GM18517 (cell line): ENCODE results near the gene CAMK1D.
"Not testable (repeated sequence)": the region's sequence is repeated elsewhere in the genome, so short reads cannot be mapped to it uniquely, and the experiment has no call there.

Experiments used
- ATAC-seq: cut with Tn5 transposase; IDR thresholded peaks from one replicate; pipeline ENCODE4 v1.9.1; 2021; ENCODE audit warnings: mild to moderate bottlenecking, moderate library complexity; ENCODE audit not compliant: unreplicated experiment

The CAMK1D gene

DNA sequence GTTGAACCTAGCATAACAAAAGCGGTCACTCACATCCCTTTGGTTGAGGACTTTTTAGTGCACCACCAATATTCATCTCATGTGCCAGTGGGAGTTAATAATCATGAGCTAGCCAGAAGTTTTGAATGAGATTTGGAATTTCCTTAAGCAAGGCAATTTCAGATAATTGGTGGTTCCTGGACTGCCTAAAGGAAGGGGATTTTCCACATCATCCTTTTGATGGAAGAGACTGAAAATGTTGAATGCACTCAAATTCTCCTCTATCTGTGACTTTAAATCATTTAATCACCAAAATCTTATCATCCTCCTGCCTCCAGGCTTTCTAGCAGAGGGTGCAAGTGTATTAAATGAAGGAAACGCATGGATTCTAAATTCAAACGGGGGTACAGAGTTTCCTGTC lies 391.5 kb downstream of the CAMK1D start:
- no peak for ATAC-seq

DNA sequence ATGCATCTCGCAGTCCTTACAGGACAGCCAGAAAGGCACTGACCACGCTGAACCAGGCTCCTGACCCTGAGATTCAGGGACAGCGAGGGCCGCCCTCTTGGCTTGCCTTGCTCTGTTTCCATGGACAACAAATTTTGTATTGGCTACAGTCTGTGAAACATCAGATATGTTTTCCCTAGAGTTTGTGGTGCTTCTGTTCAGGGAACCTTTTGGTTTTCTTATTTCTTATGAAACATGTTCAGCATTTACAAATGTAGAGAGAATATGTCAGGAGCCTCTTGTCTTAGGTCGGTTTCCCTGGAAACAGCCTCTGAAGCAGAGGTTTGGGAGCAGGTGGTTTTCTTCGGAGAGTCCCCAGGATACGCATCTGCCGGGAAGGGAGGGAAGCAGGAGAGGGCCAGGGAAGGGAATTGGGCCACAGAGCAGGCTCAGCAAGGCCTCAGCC lies 392.0 kb downstream of the CAMK1D start:
- no peak for ATAC-seq

DNA sequence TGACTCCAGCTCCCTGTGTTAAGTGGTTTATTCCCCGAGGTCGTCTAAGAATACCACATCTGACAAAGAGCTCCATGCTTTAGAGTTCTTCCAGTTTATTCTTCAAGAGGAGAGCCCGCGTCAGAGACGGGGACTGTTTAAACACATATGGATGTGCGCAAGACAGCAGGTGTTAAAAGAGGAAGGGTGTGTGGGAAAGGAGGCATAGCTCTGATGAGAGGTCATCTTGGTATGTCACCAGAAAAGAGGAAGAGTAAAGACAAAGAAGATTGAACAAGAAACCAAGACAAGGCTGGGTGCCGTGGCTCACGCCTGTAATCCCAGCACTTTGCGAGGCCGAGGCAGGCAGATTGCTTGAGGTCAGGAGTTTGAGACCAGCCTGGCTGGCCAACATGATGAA lies 393.4 kb downstream of the CAMK1D start:
- no peak for ATAC-seq

DNA sequence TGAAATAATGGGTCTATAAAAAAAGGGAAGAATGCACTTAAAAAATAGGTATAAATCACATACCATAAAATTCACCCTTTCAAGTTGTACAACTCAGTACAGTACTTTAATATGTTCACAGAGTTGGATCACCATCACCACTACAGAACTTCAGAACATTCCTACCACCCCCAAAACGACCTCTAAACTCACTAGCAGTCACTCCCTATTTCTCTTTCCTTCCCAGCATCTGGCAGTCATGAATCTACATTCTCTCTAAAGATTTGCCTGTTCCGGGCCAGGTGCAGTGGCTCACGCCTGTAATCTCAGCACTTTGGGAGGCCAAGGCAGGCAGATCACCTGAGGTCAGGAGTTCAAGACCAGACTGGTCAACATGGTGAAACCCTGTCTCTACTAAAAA lies 394.1 kb downstream of the CAMK1D start:
- ATAC-seq: not testable (repeated sequence)

DNA sequence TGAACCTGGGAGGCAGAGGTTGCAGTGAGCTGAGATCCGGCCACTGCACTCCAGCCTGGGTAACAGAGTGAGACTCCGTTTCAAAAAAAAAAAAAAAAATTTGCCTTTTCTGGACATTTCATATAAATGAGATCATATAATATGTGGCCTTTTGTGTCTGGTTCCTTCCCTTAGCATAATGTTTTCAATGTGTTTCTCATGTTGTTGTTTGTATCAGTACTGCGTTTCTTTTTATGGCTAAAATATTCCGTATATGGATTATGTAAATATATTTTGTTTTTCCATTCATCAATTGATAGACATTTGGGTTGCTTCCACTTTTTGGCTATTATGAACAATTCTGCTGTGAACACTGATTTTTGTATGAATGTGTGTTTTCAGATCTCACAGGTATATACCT lies 394.6 kb downstream of the CAMK1D start:
- no peak for ATAC-seq

DNA sequence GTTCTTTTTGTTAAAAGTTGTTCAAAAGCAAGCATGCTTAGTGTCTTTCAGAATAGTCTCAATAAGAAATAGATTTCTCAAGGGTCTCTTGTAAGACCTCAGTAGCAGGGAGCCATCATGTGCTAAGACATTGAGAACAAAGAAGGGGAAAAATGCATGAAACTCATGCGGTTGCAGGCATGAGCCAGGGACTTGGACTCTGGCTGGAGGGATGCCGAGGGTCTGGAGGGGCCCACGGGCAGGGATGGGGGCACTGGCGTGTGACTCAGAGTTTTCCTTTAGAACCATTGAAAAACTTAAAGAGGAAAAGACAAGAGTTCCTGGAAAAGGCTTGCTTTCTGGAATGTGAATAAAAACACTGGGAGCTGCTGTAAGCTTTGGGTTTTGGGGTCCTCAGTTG lies 398.8 kb downstream of the CAMK1D start:
- ATAC-seq: no peak

DNA sequence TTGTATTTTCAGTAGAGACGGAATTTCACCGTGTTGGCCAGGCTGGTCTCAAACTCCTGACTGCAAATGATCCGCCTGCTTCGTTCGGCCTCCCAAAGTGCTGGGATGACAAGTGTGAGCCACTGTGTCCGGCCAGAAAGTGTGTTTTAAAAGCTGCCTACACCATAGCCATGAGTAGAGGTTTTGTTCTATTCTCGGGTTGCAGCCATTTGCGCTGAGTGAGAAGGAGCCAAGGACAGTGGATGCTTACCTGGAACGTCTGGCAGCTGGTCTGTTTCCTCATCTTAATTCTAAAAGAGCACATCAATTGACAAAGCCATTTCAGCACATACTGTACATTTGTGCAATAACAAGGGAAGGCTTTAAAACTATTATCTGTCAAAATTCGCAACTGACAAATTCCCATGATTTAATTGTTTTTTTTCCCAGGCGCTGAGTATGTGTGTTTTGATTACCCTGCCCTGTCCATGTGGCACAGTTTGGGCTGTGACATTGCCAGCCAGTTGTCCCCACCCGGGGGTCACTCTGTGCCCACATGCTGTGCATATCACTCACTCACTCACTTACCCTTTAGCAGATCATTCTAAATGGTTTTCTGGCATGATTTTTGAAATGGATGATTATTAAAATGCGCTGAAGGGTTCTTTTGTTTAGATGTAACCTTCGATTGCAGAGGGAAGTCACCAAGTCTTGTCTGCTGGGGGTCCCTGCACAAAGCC lies 400.6 kb downstream of the CAMK1D start:
- ATAC-seq: no peak

DNA sequence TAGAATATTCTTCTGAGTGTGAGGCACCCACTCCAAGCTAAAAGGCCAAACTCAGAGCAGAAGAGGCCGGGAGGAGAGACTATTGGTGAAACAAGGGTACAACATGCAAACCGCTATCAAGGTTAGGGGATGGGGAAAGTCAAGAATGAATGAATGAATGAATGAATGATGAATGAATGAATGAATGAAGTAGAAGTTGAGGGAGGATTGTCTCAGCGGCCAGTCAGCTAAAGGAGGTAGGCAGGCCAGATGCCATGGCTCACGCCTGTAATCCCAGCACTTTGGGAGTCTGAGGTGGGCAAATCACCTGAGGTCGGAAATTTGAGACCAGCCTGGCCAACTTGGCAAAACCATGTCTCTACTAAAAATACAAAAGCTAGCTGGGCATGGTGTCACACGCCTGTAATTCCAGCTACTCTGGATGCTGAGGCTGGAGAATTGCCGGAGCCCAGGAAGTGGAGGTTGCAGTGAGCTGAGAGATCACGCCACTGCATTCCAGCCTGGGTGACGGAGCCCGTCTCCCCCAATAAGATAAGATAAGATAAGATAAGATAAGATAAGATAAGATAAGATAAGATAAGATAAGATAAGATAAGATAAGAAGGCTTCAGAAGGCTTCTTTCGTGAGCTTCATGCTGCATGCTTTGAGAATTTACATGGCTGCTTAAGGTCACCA lies 401.3 kb downstream of the CAMK1D start:
- ATAC-seq: no peak

DNA sequence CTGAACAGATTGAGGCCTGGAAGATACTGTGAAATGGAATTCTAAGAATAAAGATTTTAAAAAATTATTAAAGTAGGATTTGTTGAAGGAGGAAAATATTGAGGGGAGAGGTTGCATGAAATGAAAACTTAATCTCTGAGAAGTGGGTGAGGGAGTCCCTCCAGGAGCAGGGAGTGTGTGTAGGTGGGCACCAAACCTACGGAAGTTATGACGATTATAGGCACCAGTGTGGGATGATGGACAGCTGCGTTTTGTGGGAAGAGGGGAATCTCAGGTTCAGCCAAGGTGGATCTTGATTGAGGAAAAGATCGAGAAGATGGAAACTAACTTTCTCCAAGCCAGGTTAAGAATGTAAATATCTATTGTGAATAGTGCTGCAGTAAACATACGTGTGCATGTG lies 405.7 kb downstream of the CAMK1D start:
- ATAC-seq: no peak

DNA sequence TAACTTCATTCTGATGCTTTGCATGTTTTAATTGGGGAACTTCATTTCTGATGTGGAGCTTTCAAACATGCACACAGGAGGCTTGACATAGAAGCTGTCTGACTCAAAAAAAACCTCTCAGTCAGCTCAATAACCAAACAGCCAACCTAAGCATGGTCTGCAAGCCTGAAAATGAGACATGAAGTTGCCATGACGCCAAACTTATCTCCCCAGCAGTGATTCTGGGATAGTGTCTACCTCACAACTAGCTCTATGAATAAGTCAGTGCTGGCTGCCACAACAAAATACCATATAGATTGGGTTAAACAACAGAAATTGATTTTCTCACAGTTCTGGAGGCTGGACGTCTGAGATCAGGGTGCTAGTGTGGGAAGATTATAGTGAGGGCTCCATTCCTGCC lies 408.0 kb downstream of the CAMK1D start:
- ATAC-seq: no peak

DNA sequence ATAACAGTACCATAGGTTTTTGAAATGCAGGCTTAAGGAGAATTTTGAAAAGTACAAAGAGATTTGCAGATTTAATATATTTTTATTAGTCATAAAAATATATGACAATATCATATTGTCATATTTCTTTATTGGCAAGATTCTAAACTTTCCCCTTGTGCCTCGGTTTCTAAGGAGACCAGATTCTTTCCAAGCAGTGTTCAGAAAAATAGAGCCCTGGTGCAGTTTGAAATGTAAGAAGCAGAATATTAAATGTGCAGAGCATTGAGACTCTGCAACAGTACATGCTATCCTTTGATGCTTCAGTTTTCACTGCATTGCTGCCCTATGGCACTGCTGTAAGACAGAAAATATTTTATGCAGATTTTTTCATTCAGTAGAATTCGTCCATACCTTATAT lies 408.9 kb downstream of the CAMK1D start:
- ATAC-seq: no peak

DNA sequence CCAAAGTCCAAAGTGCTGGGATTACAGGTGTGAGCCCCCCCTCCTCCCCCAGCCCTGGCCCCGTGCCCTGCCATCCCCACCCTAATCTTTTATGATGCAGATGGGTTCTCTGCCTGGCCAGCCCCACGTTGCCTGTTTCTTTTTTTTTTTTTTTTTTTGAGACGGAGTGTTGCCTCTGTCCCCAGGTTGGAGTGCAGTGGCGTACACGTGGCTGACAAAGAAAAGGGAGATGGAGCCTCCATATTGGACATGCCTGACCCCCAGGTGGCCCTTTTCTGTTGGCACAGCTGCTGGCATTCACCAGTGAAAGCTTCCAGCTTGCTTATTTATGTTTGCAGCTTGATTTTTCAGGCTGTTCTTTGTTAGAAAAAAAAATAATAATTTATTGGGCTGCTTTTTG lies 416.9 kb downstream of the CAMK1D start:
- no peak for ATAC-seq

DNA sequence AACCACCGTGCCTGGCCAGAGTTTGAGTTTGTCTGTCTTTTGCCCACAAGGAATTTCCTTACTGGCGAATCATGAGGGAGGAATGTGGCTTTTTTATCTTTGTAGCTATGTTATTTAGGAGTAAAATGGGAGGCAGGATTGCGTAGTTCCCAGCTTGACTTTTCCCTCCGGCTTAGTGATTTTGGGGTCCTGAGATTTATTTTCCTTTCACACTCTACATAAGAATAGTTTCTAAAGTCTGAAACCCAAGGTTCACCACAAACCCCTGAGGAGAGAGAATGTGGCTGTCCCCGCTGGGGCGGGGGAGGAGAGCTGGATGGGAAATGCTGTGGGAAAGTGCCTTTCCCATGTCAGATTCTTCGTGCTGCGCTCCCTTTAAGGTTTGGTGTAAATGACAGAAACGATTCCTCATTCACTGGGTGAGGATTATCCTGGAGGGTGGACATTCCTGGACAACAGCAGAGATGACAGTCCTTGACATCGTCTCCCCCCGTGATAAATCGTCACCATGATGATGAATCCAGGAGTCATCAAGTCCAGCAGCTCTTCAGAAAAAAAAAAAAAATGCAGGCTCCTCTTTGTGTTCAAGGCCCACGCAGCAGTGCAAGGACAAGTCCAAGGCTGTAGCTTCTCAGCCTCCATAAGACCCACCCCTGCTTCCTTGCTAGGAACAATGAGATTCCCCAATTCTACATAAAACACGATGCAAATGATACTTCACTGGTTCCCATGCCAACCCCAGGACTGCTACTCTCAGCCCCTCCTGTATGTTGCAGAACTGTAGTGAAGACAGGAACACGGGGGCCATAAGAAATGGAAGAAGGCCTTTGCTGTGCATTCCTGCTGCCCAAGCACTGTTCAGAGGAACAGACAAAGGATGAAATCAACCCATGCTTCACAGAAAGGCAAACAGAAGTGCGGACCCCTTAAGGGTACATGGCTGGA lies 419.1 kb downstream of the CAMK1D start:
- ATAC-seq: no peak

DNA sequence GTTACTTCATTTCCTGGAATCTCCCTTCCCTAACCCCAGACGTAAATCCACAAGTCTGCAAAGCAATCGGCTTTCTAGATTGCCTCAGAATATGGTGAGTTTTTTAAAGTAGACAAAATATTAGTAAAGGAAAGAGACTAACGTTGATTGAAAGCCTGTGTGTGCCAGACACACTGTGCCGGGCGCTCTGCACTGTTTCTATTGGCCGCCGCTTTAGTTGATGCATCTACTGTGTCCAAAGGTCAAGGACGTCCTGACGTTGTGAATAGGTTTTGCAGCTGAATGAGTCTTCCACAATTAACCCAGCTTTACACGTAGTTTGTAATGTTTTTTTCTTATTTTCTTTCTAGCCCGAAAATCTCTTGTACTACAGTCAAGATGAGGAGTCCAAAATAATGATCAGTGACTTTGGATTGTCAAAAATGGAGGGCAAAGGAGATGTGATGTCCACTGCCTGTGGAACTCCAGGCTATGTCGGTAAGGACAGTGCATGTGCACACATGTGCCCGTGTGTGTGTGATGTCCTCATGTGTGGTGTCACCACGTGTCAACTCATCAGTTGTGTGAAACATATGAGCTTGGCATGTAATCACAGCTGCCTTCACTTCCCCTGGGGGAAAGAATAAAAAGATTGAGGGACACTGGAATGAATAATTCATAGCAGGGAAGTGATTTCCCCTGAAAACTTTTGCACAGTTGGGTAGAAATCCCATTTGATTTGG lies 420.1 kb downstream of the CAMK1D start:
- no peak for ATAC-seq

DNA sequence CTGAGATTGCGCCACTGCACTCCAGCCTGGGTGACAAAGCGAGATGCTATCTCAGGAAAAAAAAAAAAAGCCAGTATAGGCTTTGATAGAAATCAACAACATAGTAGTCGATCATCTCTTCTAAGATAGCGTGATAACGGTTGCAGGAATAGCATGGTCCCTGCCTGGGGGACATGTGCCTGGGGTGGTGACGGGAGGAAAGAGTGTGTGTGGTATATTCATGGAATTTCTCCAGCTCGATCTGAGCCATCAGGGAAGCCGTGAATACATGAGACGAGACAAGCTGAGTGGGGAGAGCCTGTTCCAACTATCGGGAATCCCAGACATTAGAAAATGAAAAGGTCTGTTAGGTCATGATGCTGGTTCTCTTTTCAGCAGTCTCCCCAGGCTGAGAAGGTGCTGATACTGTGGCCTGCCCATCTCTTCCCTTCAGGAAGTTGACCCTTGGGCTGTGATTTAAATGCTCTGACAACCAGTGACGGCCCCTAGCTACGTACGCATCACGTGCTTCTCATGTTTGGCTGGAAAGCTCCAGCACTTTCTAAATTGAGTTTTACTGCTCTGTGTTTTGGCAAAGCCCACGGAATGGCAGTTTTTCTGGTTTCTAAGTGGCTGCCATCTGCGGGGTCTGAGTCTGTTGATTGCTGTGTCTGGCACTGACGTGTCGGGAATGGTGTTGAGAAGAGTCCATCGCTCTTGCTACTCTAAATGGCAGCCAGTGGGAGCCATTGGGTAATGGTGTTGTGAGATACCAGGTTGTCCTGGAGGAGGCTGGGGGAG lies 422.8 kb downstream of the CAMK1D start:
- no peak for ATAC-seq

DNA sequence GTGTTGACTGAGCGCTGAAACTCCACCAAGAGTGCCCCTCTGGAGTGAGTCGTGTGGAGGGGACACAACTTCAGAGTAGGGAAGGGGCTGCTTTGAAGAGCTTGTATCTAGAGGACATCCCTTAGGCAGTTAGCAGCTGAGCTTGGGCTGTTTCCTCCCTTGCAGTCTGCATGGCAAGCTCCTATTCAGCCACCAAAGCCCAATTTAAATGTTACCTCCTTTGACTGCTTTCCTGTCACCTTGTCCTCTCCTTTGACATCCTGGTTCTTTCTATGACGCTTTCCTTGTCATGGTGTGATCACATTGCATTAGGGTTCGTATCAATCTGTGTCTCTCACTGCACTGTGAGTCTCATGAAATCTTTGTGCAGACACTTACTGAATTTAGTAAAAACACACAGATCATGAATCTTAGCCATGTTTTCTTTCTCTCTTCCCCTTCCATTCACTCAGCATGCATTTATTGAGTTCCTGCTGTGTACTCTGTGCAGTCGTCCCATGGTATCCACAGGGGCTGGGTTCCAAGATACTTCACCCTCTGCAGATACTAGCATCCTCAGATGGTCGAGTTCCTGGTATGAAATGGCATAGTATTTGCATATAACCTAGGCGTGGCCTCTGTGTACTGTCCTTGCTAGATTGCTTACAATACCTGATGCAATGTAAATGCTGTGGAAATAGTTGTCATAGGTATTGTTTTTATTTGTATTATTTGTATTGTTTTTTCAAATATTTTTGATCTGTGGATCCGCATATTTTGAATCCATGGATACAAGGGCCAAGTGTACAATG lies 423.6 kb downstream of the CAMK1D start:
- no peak for ATAC-seq

DNA sequence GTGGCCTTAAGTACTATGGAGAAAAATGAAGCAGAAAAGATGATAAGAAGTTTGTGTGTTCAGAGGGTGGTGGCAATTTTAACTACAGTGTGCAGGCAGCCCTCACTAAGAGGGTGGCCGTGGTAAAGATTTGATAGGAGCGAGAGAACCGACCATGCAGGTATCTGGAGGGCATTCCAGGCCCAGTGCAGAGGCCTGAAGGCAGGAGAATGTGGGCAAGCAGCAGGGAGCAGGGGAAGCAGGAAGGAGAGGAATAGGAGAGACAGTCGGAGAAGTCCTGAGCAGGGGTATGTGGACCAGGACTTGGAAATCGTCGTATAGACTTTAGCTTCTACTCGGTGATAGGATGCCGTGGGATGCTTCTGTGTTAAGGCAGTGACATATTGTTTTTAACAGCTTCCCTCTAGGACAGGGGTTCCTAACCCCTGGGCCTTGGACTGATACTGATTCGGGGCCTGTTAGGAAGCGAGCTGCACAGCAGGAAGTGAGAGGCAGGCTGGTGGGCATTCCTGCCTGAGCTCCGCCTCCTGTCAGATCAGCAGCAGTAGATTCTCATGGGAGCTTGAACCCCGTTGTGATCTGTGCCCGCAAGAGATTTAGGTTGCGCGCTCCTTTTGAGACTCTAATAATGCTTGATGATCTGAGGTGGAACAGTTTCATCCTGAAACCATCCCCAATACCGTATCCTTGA lies 425.0 kb downstream of the CAMK1D start:
- no peak for ATAC-seq

DNA sequence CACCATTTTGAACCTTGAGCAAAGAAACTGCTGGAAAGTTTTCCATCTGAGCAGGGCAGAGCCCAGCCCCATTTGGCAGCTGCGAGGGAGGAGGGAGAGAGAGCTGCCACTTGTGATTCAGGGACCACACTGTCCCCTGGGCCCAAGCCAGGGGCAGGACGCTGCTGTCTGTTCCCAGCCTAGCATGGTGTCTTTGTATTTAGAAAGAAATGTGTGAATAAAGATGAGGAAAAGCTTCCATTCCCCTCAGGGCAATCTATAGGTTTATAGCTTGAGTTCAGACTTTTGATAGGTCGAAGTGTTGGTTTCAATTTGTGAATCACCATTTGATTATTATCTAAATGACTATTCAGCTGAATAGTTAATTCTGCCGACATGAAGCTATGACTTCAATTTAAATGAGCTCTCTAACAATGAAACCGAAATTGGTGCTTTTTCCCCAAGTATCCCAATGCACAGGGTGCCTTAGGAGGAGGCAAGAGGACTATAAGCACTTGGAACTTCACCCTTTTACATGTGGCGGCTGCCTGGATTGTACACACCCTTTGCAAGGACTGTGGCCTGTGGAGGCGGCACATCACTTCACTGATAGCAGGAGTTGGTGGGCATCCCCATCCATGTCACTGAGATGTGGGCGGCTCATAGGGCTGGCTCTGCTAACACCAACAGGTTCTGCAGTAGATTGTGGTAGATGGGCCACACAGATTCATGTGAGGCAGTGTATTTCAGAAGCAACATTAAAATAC lies 428.7 kb downstream of the CAMK1D start:
- ATAC-seq: no peak
